NCI-H128 (cell line): ENCODE measurements around the gene ASIC3.
A peak's percentile ranks its signal among the peaks of the same experiment; 100 is the strongest.

Experiments
- DNase-seq: peaks from one replicate; lab custom pipeline; 2025; ENCODE audit not compliant: unreplicated experiment; lab: John Stamatoyannopoulos, UW

The ASIC3 gene

GRCh38 chr7:151056666-151057505, 8.6 kb downstream of the ASIC3 start:
- DNase-seq: no peak

- no peak for DNase-seq
Observed at GRCh38 chr7:151057506-151057988, 9.2 kb downstream of the ASIC3 start, which contains the start of gene CDK5. Gene CDK5 (minus strand): TSS chr7:151057897. CDS start chr7:151057848, 49 bp downstream.

- peak; percentile 98 for DNase-seq
Observed at GRCh38 chr7:151057989-151058780, 9.9 kb downstream of the ASIC3 start.

GRCh38 chr7:151058781-151059366, 10.5 kb downstream of the ASIC3 start:
- DNase-seq: no peak

GRCh38 chr7:151059367-151060112, 11.2 kb downstream of the ASIC3 start, which contains the start of gene SLC4A2:
Gene SLC4A2 (plus strand): TSS chr7:151059589. CDS start chr7:151061988, 2,399 bp downstream.
- peak; percentile 27 for DNase-seq

- no peak for DNase-seq
Observed at GRCh38 chr7:151060113-151060415, 11.7 kb downstream of the ASIC3 start.

GRCh38 chr7:151060416-151061212, 12.3 kb downstream of the ASIC3 start:
- DNase-seq: no peak

GRCh38 chr7:151061213-151062110, 13.1 kb downstream of the ASIC3 start:
- DNase-seq: no peak

- no peak for DNase-seq
Observed at GRCh38 chr7:151062111-151062398, 13.7 kb downstream of the ASIC3 start.

GRCh38 chr7:151062399-151063211, 14.3 kb downstream of the ASIC3 start:
- DNase-seq: no peak

GRCh38 chr7:151063212-151063561, 14.9 kb downstream of the ASIC3 start:
- DNase-seq: no peak

GRCh38 chr7:151064454-151064853, 16.1 kb downstream of the ASIC3 start:
- DNase-seq: no peak

- DNase-seq: no peak
Observed at GRCh38 chr7:151064993-151065392, 16.7 kb downstream of the ASIC3 start.

GRCh38 chr7:151065516-151065915, 17.2 kb downstream of the ASIC3 start:
- DNase-seq: no peak

GRCh38 chr7:151066273-151066974, 18.1 kb downstream of the ASIC3 start:
- no peak for DNase-seq

- DNase-seq: no peak
Observed at GRCh38 chr7:151068069-151068773, 19.9 kb downstream of the ASIC3 start.

- no peak for DNase-seq
Observed at GRCh38 chr7:151069841-151070573, 21.7 kb downstream of the ASIC3 start.
